GM12892 (cell line): ENCODE data around the gene DNAJC5.

Source experiments
- POLR2A ChIP-seq: IDR thresholded peaks from 2 replicates; pipeline ENCODE4 v1.6.1; 2011; ENCODE audit warnings: low read depth, low read length, control low read depth
- POLR2AphosphoS5 ChIP-seq: IDR thresholded peaks from 2 replicates; pipeline ENCODE4 v1.6.1; 2011; ENCODE audit warnings: low read depth, low read length, control low read depth

DNA sequence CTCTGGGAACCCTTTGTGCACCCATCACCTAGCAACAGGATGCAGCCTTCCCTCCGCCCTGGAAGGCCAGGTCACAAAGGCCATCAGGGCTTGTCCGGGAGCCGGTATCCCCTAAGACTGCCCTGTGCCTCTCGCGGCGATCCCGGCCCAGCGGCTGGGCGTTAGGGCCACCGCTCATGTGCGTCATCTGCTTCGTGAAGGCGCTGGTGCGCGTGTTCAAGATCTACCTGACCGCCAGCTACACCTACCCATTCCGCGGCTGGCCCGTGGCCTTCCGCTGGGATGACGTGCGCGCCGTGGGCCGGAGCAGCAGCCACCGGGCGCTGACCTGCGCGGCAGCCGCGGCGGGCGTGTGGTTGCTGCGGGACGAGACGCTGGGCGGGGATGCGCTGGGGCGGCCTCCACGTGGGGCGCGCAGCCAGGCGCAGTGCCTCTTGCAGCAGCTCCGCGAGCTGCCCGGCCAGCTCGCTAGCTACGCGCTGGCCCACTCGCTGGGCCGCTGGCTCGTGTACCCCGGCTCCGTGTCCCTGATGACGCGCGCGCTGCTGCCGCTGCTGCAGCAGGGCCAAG lies 33.5 kb upstream of the DNAJC5 start, which contains the start of gene ABHD16B:
- TF ChIP-seq POLR2A (no peak), POLR2AphosphoS5 (no peak)
